ENCODE results near the gene SLC39A9.

DNA sequence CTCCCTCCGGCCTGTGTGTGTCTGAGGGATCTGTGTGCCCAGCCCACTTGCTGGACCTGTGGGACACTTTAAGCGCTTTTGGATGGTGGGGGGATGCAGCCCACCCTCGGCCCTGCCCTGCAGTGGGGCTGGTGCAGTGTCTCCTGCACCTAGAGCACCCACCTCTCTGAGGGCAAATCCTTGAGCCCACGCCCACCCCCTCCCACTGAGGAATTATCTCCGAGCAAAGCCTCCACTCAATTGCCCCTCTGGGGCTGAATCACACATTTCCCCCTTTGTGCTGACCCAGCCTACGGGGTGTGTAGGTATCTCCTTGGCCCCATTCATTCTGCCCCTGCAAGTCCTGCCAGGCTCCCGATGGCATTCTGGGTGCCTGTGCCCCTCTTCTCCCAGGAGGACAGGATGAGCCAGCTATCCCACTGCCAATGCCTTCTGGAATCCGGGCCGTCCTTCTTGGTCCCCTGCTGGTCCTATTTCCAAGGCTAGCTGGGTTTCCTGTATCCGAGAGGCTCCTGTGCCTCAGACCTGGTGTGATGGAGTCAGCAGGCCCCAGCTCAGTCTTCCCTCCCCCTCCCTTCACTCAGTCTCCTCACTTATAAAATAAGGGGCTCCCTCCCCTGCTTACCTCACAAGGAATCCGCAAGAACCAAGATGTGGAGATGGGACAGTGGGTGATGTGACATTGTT is 49.3 kb upstream of the SLC39A9 start:
- TF ChIP-seq, protein P1, sequence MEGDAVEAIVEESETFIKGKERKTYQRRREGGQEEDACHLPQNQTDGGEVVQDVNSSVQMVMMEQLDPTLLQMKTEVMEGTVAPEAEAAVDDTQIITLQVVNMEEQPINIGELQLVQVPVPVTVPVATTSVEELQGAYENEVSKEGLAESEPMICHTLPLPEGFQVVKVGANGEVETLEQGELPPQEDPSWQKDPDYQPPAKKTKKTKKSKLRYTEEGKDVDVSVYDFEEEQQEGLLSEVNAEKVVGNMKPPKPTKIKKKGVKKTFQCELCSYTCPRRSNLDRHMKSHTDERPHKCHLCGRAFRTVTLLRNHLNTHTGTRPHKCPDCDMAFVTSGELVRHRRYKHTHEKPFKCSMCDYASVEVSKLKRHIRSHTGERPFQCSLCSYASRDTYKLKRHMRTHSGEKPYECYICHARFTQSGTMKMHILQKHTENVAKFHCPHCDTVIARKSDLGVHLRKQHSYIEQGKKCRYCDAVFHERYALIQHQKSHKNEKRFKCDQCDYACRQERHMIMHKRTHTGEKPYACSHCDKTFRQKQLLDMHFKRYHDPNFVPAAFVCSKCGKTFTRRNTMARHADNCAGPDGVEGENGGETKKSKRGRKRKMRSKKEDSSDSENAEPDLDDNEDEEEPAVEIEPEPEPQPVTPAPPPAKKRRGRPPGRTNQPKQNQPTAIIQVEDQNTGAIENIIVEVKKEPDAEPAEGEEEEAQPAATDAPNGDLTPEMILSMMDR (IDR thresholded peaks at IDR 0.05; ENCODE audit: low read depth, low read length): no peak
- TF ChIP-seq EZH2phosphoT487 (IDR thresholded peaks at IDR 0.05; ENCODE audit: low read depth): no peak
